Stimulated activated naive CD8-positive, alpha-beta T cell treated with anti-CD3 and anti-CD28 coated beads, Interleukin-15, Interleukin-2, amounts not matched to agents 100 ng/mL and 50 ng/mL, for 24 hours (primary cell): ENCODE results near the gene KIAA0319L.
A peak's percentile ranks its signal among the peaks of the same experiment; 100 is the strongest.

ENCODE experiments used
- H3K27ac Mint-ChIP-seq: one replicate; pipeline ENCODE4 v1.8.0; 2021; ENCODE audit warnings: mild to moderate bottlenecking, mixed read lengths
- H3K27me3 Mint-ChIP-seq: one replicate; pipeline ENCODE4 v1.8.0; 2021; ENCODE audit warnings: mixed read lengths
- H3K36me3 Mint-ChIP-seq: one replicate; pipeline ENCODE4 v1.8.0; 2021; ENCODE audit warnings: low read depth, mixed read lengths
- H3K4me1 Mint-ChIP-seq: one replicate; pipeline ENCODE4 v1.8.0; 2021; ENCODE audit warnings: low read depth, mixed read lengths
- H3K4me3 Mint-ChIP-seq: one replicate; pipeline ENCODE4 v1.8.0; 2021; ENCODE audit warnings: mild to moderate bottlenecking, mixed read lengths
- H3K9me3 Mint-ChIP-seq: one replicate; pipeline ENCODE4 v1.8.0; 2021; ENCODE audit warnings: mixed read lengths

KIAA0319L gene

DNA sequence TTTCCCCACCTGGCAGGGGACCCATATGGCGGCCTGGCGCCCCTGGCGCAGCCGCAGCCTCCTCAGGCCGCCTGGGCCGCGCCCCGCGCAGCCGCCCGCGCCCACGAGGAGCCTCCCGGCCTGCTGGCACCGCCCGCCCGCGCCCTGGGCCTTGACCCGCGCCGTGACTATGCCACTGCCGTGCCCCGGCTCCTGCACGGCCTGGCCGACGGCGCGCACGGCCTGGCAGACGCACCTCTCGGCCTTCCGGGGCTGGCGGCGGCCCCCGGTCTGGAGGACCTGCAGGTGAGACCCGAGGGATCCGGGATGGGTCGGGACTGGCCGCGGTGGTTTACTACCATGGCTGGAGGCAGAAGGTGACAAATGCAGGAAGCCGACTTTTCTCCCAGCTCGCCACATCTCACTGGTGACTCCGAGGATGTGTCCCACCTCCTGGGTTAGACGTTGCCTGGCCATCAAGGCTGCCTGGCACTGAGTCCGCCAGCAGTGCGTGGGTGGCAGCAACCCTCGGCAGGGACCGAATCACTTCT, 17.0 kb upstream of the KIAA0319L start:
- H3K27me3 Mint-ChIP-seq: peaks cover 13% of the 10 kb centered on the region
- peaks cover 26% of the 10 kb centered on the region for H3K4me1 Mint-ChIP-seq
- H3K9me3 Mint-ChIP-seq: no peaks in the 10 kb centered on the region
- no peak overlapping the region for H3K27ac Mint-ChIP-seq
- H3K4me3 Mint-ChIP-seq: no peak overlapping the region
- H3K36me3 Mint-ChIP-seq: peaks cover 4% of the 10 kb centered on the region

- peaks cover 4% of the 10 kb centered on the region for H3K36me3 Mint-ChIP-seq
- no peaks in the 10 kb centered on the region for H3K9me3 Mint-ChIP-seq
- H3K27ac Mint-ChIP-seq: no peak within 1 kb of the TSS
- peaks cover 13% of the 10 kb centered on the region for H3K27me3 Mint-ChIP-seq
- H3K4me3 Mint-ChIP-seq: no peak within 1 kb of the TSS
- peaks cover 25% of the 10 kb centered on the region for H3K4me1 Mint-ChIP-seq
Measured at GRCh38 chr1:35573198-35574124, 16.3 kb upstream of the KIAA0319L start, which contains the start of gene TFAP2E. Gene TFAP2E, plus strand, starts transcription at chr1:35573314. Its CDS starts 264 bp downstream, at chr1:35573578.

DNA sequence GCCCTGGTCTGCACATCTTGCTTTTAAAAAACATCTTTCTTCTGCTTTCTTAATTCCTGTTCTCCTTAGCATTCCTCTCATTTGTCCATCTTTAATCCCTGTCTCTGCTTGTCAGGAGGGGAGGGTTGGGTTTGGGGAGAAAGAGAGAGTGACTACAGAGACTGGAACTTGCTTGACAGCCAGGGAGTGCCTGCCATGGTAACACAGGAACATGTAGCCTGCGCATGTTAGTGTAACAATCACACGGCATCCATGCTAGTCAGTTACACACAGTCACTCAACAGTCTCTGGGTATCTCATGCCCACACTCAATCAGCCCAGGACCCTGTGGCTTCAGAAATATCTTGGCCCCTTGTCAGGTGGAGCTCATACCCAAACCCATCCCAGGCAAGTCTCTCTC, 15.1 kb upstream of the KIAA0319L start:
- Mint-ChIP-seq H3K4me3 (no peak overlapping the region), H3K4me1 (peaks cover 15% of the 10 kb centered on the region), H3K27me3 (peaks cover 13% of the 10 kb centered on the region), H3K27ac (no peak overlapping the region), H3K9me3 (no peaks in the 10 kb centered on the region), H3K36me3 (peaks cover 4% of the 10 kb centered on the region)

GRCh38 chr1:35571263-35571662, 14.1 kb upstream of the KIAA0319L start:
- peaks cover 13% of the 10 kb centered on the region for H3K27me3 Mint-ChIP-seq
- H3K4me1 Mint-ChIP-seq: peaks cover 8% of the 10 kb centered on the region
- H3K9me3 Mint-ChIP-seq: no peaks in the 10 kb centered on the region
- H3K4me3 Mint-ChIP-seq: no peak overlapping the region
- H3K36me3 Mint-ChIP-seq: peaks cover 4% of the 10 kb centered on the region
- H3K27ac Mint-ChIP-seq: no peak overlapping the region

- no peak overlapping the region for H3K27ac Mint-ChIP-seq
- peaks cover 4% of the 10 kb centered on the region for H3K36me3 Mint-ChIP-seq
- no peak overlapping the region for H3K4me3 Mint-ChIP-seq
- H3K27me3 Mint-ChIP-seq: peaks cover 12% of the 10 kb centered on the region
- H3K9me3 Mint-ChIP-seq: no peaks in the 10 kb centered on the region
- peaks cover 4% of the 10 kb centered on the region for H3K4me1 Mint-ChIP-seq
Measured at GRCh38 chr1:35570589-35571137, 13.5 kb upstream of the KIAA0319L start.

DNA sequence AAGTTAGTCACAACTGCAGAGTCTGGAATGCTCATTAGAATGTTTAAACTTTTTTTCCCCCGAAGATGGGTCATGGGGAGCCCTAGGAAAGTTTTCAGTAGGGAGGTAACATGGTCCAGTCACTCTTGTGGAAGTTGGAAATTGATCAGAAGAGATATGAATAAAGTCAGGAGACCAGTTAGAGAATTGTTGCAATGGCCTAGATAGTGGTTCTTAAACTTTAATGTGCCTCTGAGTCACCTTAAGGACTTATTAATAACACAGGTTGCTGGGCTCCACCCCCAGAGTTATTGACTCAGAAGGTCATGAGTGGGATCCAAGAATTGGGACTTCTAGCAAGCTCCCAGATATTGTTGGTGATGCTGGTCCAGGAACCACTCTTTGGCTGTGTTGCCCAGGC, 12.7 kb upstream of the KIAA0319L start:
- Mint-ChIP-seq H3K9me3 (no peaks in the 10 kb centered on the region), H3K27ac (no peak overlapping the region), H3K27me3 (peaks cover 7% of the 10 kb centered on the region), H3K4me3 (no peak overlapping the region), H3K36me3 (peaks cover 4% of the 10 kb centered on the region), H3K4me1 (peaks cover 4% of the 10 kb centered on the region)

DNA sequence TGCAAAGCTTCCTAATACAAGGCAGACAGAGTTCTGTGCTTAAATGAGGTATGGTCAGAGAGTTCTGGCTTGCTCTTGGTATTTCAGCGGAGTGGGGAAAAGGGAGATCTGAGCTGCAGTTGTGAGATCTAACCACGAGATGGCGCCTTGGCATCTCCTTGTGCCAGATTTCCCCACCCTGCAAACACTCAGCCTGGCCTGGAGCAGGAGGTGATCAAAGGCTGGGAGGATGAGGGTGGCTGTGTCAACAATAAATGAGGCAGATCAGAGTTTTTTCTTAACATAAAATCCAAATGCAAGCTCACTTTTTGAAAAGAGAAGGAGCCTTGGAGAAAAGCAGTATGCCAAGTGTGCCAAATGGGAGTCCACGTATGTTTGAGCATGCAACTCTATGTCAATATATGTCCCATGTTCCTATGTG, 11.8 kb upstream of the KIAA0319L start:
- Mint-ChIP-seq H3K4me1 (peaks cover 12% of the 10 kb centered on the region), H3K9me3 (no peaks in the 10 kb centered on the region), H3K4me3 (no peak overlapping the region), H3K36me3 (peaks cover 13% of the 10 kb centered on the region), H3K27ac (no peak overlapping the region), H3K27me3 (peaks cover 7% of the 10 kb centered on the region)

- no peak overlapping the region for H3K27ac Mint-ChIP-seq
- peaks cover 7% of the 10 kb centered on the region for H3K27me3 Mint-ChIP-seq
- H3K4me1 Mint-ChIP-seq: peaks cover 12% of the 10 kb centered on the region
- H3K36me3 Mint-ChIP-seq: peaks cover 15% of the 10 kb centered on the region
- no peaks in the 10 kb centered on the region for H3K9me3 Mint-ChIP-seq
- no peak overlapping the region for H3K4me3 Mint-ChIP-seq
Measured at GRCh38 chr1:35567947-35568558, 10.8 kb upstream of the KIAA0319L start.

GRCh38 chr1:35565742-35566133, 8.5 kb upstream of the KIAA0319L start:
- peaks cover 17% of the 10 kb centered on the region for H3K36me3 Mint-ChIP-seq
- H3K4me1 Mint-ChIP-seq: peaks cover 8% of the 10 kb centered on the region
- no peaks in the 10 kb centered on the region for H3K27me3 Mint-ChIP-seq
- H3K27ac Mint-ChIP-seq: no peak overlapping the region
- H3K9me3 Mint-ChIP-seq: no peaks in the 10 kb centered on the region
- H3K4me3 Mint-ChIP-seq: no peak overlapping the region

DNA sequence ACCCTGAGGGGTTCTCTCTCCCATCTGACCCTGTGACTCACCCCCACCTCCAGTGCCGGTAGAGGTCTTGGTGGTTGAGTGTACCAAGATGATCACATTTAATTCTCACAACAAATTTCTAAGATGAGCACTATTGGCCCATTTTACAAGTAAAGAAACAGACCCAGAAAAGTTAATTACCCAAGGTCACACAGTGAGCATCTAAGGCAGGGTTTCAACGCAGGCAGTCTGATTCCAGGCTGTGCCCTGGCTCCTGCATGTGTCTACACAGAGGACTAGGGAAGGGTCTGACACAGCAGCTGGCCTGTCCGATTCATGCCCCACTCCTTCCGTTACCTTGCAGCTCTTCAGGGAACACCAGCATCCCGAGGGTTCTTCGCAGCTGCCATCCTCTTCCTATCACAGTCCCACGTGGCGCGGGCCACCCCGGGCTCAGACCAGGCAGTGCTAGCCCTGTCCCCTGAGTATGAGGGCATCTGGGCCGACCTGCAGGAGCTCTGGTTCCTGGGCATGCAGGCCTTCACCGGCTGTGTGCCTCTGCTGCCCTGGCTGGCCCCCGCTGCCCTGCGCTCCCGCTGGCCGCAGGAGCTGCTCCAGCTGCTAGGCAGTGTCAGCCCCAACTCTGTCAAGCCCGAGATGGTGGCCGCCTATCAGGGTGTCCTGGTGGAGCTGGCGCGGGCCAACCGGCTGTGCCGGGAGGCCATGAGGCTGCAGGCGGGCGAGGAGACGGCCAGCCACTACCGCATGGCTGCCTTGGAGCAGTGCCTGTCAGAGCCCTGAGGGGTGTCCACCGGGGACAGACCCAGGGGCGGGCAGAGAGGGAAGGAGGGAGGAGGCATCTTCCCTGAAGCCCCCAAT, 7.9 kb upstream of the KIAA0319L start:
- Mint-ChIP-seq H3K4me3 (no peak overlapping the region), H3K27me3 (no peaks in the 10 kb centered on the region), H3K27ac (peak overlapping the region; percentile 74), H3K36me3 (peaks cover 13% of the 10 kb centered on the region), H3K9me3 (no peaks in the 10 kb centered on the region), H3K4me1 (peaks cover 8% of the 10 kb centered on the region)

DNA sequence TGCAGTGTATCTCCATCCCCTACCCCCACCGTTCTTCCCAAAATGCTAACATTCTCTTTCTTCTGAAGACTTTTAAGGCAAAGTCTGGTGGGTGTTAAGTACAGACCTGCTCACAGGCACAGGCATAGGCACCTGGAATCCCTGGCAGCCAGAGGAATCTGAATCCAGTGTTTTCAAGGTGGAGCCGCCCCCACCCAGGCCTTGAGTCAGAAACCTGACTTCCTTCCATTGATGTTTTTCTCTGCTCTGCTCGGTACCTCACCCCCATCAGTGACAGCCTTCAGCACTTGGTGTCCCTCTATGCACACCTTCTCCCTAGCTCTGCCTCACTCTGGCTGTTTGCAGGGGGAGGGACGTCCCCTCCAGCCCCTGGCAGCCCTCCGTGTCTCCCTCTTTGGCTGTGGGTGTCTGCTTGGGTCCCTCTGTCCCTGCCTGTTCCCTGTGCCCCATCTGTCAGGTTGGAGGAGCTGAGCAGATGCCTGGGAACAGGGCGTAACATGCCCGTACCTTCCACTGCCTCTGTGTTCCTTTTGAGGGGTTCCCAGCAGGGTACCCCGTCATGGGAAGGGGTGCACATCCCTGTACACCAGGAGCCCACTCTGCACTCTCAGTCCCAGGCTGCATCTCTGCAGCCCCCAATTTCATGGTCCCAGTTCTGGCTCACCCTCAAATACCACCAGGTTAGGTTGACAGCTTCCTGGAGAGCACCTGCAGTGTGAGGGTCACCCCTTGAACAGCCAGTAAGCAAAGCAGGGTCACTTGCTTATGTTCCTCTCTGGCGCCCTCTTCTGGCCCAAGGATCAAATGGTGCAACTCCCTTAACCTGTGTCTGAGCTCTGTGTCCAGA, 7.1 kb upstream of the KIAA0319L start:
- no peaks in the 10 kb centered on the region for H3K27me3 Mint-ChIP-seq
- H3K9me3 Mint-ChIP-seq: no peaks in the 10 kb centered on the region
- peaks cover 13% of the 10 kb centered on the region for H3K36me3 Mint-ChIP-seq
- no peak overlapping the region for H3K4me3 Mint-ChIP-seq
- peaks cover 15% of the 10 kb centered on the region for H3K4me1 Mint-ChIP-seq
- H3K27ac Mint-ChIP-seq: peak overlapping the region; percentile 74

- Mint-ChIP-seq H3K9me3 (no peaks in the 10 kb centered on the region), H3K27me3 (no peaks in the 10 kb centered on the region), H3K4me1 (peaks cover 23% of the 10 kb centered on the region), H3K36me3 (peaks cover 13% of the 10 kb centered on the region), H3K27ac (no peak overlapping the region), H3K4me3 (no peak overlapping the region)
Measured at GRCh38 chr1:35563166-35563565, 6.0 kb upstream of the KIAA0319L start.

DNA sequence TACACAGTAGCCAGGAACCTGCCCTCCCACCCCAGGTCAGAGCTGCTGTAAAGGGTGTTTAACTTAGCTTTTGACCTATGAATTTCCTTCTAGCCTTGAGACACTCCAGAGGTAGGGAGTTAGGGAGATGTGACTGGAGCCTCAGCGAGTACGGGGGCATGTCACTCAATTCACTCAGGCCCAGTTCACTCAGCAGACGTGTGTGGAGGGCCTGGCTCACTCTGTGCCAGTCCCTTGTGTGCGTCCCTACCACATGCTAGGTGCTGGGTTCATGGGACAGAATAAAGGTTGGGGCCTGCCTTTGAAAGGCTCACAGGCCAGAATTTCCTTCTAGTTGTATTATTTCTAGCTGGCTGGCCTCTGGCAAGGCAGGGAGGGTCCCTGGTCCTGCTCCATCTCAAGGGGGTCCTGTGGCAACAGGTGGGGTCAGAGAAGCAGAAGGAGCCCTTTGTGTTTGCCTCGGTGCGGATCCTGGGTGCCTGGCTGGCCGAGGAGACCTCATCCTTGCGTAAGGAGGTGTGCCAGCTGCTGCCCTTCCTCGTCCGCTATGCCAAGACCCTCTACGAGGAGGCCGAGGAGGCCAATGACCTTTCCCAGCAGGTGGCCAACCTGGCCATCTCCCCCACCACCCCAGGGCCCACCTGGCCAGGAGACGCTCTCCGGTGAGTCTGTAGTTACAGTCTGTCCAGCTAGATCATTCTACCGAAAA, 4.9 kb upstream of the KIAA0319L start:
- H3K27me3 Mint-ChIP-seq: no peaks in the 10 kb centered on the region
- no peak overlapping the region for H3K4me3 Mint-ChIP-seq
- peaks cover 26% of the 10 kb centered on the region for H3K4me1 Mint-ChIP-seq
- H3K27ac Mint-ChIP-seq: no peak overlapping the region
- no peaks in the 10 kb centered on the region for H3K9me3 Mint-ChIP-seq
- peaks cover 13% of the 10 kb centered on the region for H3K36me3 Mint-ChIP-seq
